WTC11 (cell line): ENCODE results near the gene LDB2. TPM values are rescaled to one million over a fixed set of nuclear protein-coding genes. Genes with fewer than 3 reads are reported as not detected.

ENCODE experiments used
- ATAC-seq: fragments of 200-7000 bp; cut with Tn5 transposase; 2 replicates; pipeline ENCODE4 v1.10.0; 2021; ENCODE audit warnings: mild to moderate bottlenecking, moderate library complexity
- CTCF ChIA-PET: fragments of 300-600 bp; sonication (Branson Sonifier 250); formaldehyde crosslinking; loops from one replicate; lab custom pipeline; 2021; ENCODE audit warnings: antibody characterized with exemption; lab: Charles Lee
- POLR2A ChIA-PET: fragments of 350-600 bp; sonication (Branson Sonifier 250); formaldehyde crosslinking; loops from one replicate; lab custom pipeline; 2021; ENCODE audit warnings: antibody characterized with exemption; lab: Charles Lee
- DNase-seq: peaks from one replicate; pipeline ENCODE4 v3.0.0; 2021; ENCODE audit warnings: low spot score
- H3K27ac Mint-ChIP-seq: 2 replicates; pipeline ENCODE4 v1.8.0; 2021; ENCODE audit warnings: mixed read lengths
- H3K27me3 Mint-ChIP-seq: 2 replicates; pipeline ENCODE4 v1.8.0; 2021; ENCODE audit warnings: low read depth, mild to moderate bottlenecking, moderate library complexity, mixed read lengths
- H3K36me3 Mint-ChIP-seq: 2 replicates; pipeline ENCODE4 v1.8.0; 2021; ENCODE audit warnings: mixed read lengths
- H3K4me1 Mint-ChIP-seq: 2 replicates; pipeline ENCODE4 v1.8.0; 2022; ENCODE audit warnings: mixed read lengths
- H3K4me3 Mint-ChIP-seq: 2 replicates; pipeline ENCODE4 v1.8.0; 2021; ENCODE audit warnings: mild to moderate bottlenecking, moderate library complexity, mixed read lengths
- H3K9me3 Mint-ChIP-seq: 2 replicates; pipeline ENCODE4 v1.8.0; 2021; ENCODE audit warnings: mixed read lengths
- FOXP1 ChIP-seq: sonication (generic); formaldehyde crosslinking; IDR thresholded peaks from 2 replicates; pipeline ENCODE4 v1.8.0; 2022; ENCODE audit warnings: missing genetic modification reagents, mild to moderate bottlenecking, moderate library complexity, borderline replicate concordance
- GABPB1 ChIP-seq: sonication (generic); formaldehyde crosslinking; IDR thresholded peaks from 2 replicates; pipeline ENCODE4 v1.8.1; 2023; ENCODE audit warnings: mild to moderate bottlenecking, missing genetic modification reagents
- JAZF1 ChIP-seq: fragments of 250-450 bp; sonication (Bioruptor Pico); IDR thresholded peaks from 2 replicates; pipeline ENCODE4 v1.9.0; 2021; ENCODE audit warnings: moderate library complexity, mild to moderate bottlenecking, inconsistent platforms
- JUN ChIP-seq: sonication (generic); formaldehyde crosslinking; IDR thresholded peaks from 2 replicates; pipeline ENCODE4 v1.8.0; 2023; ENCODE audit warnings: mild to moderate bottlenecking, missing genetic modification reagents
- MXD4 ChIP-seq: fragments of 250-450 bp; sonication (Bioruptor Pico); IDR thresholded peaks from 2 replicates; pipeline ENCODE4 v1.8.0; 2021; ENCODE audit warnings: mild to moderate bottlenecking, moderate library complexity, borderline replicate concordance
- NR3C1 ChIP-seq: sonication (generic); formaldehyde crosslinking; conservative IDR thresholded peaks from 2 replicates; pipeline ENCODE4 v1.8.1; 2023; ENCODE audit warnings: low read depth, mild to moderate bottlenecking, missing genetic modification reagents
- SOX15 ChIP-seq: fragments of 250-450 bp; sonication (Bioruptor Pico); IDR thresholded peaks from 2 replicates; pipeline ENCODE4 v1.9.0; 2021; ENCODE audit warnings: mild to moderate bottlenecking
- TCF7 ChIP-seq: sonication (generic); formaldehyde crosslinking; IDR thresholded peaks from 2 replicates; pipeline ENCODE4 v1.8.0; 2022; ENCODE audit warnings: mild to moderate bottlenecking, low read depth, missing genetic modification reagents, moderate library complexity
- ZBTB21 ChIP-seq: sonication (generic); formaldehyde crosslinking; IDR thresholded peaks from 2 replicates; pipeline ENCODE4 v1.8.1; 2023; ENCODE audit warnings: mild to moderate bottlenecking, missing genetic modification reagents, borderline replicate concordance
- ZNF416 ChIP-seq: fragments of 250-450 bp; sonication (Bioruptor Pico); IDR thresholded peaks from 2 replicates; pipeline ENCODE4 v1.9.0; 2021; ENCODE audit warnings: mild to moderate bottlenecking, inconsistent platforms
- total RNA-seq: library from RNA; stranded (reverse); gene quantifications from 3 replicates; pipeline ENCODE4 v1.2.3, GENCODE V29; 2021
- TF ChIP-seq, protein P1 (sequence below): sonication (generic); formaldehyde crosslinking; IDR thresholded peaks from 2 replicates; pipeline ENCODE4 v1.8.0; 2023; ENCODE audit warnings: missing genetic modification reagents, mild to moderate bottlenecking, borderline replicate concordance
- TF ChIP-seq, protein P2 (sequence below): fragments of 250-450 bp; sonication (Bioruptor Pico); IDR thresholded peaks from 2 replicates; pipeline ENCODE4 v2.1.2; 2022; ENCODE audit warnings: mild to moderate bottlenecking, moderate library complexity
- TF ChIP-seq, protein P3 (sequence below): fragments of 250-450 bp; sonication (Bioruptor Pico); IDR thresholded peaks from 2 replicates; pipeline ENCODE4 v1.8.0; 2021; ENCODE audit warnings: mild to moderate bottlenecking
- TF ChIP-seq, protein P4 (sequence below): fragments of 250-450 bp; sonication (Bioruptor Pico); conservative IDR thresholded peaks from 2 replicates; pipeline ENCODE4 v1.9.0; 2021; ENCODE audit warnings: mild to moderate bottlenecking
- TF ChIP-seq, protein P5 (sequence below): sonication (generic); formaldehyde crosslinking; IDR thresholded peaks from 2 replicates; pipeline ENCODE4 v1.8.1; 2023; ENCODE audit warnings: mild to moderate bottlenecking, missing genetic modification reagents, borderline replicate concordance
- TF ChIP-seq, protein P6 (sequence below): sonication (generic); formaldehyde crosslinking; IDR thresholded peaks from 2 replicates; pipeline ENCODE4 v1.8.1; 2023; ENCODE audit warnings: mild to moderate bottlenecking, missing genetic modification reagents
- TF ChIP-seq, protein P7 (sequence below): sonication (generic); formaldehyde crosslinking; conservative IDR thresholded peaks from 2 replicates; pipeline ENCODE4 v1.8.1; 2022; ENCODE audit warnings: mild to moderate bottlenecking, missing genetic modification reagents
- TF ChIP-seq, protein P8 (sequence below): sonication (generic); formaldehyde crosslinking; IDR thresholded peaks from 2 replicates; pipeline ENCODE4 v1.8.0; 2023; ENCODE audit warnings: missing genetic modification reagents

The LDB2 gene
- total RNA-seq, 1 experiment from 2014 or later = 62.4 TPM

DNA sequence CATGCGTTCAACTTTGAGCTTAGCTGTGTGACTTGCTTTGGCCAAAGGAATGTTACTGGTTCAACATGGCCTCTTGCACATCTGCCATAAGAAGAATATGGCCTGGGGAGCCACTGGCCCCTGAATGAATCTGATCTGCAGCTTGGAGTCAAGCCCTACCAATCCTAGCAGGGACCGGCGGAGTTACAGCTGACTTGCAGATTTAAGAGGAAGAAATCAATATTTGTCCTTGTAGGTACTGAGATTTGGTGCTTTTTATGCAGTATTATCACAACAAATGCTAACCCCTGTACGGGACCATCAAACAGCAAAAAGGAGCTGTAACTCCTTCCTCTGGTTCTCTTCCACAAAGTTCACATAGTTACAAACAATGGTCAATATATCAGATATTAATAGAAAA lies 252.0 kb downstream of the LDB2 start (continued):
- TF ChIP-seq, protein P1, sequence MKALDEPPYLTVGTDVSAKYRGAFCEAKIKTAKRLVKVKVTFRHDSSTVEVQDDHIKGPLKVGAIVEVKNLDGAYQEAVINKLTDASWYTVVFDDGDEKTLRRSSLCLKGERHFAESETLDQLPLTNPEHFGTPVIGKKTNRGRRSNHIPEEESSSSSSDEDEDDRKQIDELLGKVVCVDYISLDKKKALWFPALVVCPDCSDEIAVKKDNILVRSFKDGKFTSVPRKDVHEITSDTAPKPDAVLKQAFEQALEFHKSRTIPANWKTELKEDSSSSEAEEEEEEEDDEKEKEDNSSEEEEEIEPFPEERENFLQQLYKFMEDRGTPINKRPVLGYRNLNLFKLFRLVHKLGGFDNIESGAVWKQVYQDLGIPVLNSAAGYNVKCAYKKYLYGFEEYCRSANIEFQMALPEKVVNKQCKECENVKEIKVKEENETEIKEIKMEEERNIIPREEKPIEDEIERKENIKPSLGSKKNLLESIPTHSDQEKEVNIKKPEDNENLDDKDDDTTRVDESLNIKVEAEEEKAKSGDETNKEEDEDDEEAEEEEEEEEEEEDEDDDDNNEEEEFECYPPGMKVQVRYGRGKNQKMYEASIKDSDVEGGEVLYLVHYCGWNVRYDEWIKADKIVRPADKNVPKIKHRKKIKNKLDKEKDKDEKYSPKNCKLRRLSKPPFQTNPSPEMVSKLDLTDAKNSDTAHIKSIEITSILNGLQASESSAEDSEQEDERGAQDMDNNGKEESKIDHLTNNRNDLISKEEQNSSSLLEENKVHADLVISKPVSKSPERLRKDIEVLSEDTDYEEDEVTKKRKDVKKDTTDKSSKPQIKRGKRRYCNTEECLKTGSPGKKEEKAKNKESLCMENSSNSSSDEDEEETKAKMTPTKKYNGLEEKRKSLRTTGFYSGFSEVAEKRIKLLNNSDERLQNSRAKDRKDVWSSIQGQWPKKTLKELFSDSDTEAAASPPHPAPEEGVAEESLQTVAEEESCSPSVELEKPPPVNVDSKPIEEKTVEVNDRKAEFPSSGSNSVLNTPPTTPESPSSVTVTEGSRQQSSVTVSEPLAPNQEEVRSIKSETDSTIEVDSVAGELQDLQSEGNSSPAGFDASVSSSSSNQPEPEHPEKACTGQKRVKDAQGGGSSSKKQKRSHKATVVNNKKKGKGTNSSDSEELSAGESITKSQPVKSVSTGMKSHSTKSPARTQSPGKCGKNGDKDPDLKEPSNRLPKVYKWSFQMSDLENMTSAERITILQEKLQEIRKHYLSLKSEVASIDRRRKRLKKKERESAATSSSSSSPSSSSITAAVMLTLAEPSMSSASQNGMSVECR (CRISPR knock-in tag) = no peak
- TF ChIP-seq, protein P2, sequence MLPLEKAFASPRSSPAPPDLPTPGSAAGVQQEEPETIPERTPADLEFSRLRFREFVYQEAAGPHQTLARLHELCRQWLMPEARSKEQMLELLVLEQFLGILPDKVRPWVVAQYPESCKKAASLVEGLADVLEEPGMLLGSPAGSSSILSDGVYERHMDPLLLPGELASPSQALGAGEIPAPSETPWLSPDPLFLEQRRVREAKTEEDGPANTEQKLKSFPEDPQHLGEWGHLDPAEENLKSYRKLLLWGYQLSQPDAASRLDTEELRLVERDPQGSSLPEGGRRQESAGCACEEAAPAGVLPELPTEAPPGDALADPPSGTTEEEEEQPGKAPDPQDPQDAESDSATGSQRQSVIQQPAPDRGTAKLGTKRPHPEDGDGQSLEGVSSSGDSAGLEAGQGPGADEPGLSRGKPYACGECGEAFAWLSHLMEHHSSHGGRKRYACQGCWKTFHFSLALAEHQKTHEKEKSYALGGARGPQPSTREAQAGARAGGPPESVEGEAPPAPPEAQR (CRISPR knock-in tag) = no peak
- no peak for TF ChIP-seq ZBTB21 (CRISPR knock-in tag)
- no peak for TF ChIP-seq FOXP1 (CRISPR knock-in tag)
- no peak for TF ChIP-seq NR3C1 (CRISPR knock-in tag)
- TF ChIP-seq SOX15 (CRISPR knock-in tag) = no peak
- TF ChIP-seq, protein P3, sequence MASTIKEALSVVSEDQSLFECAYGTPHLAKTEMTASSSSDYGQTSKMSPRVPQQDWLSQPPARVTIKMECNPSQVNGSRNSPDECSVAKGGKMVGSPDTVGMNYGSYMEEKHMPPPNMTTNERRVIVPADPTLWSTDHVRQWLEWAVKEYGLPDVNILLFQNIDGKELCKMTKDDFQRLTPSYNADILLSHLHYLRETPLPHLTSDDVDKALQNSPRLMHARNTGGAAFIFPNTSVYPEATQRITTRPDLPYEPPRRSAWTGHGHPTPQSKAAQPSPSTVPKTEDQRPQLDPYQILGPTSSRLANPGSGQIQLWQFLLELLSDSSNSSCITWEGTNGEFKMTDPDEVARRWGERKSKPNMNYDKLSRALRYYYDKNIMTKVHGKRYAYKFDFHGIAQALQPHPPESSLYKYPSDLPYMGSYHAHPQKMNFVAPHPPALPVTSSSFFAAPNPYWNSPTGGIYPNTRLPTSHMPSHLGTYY = no peak
- TF ChIP-seq ZNF416 = no peak
- no peak for TF ChIP-seq GABPB1
- TF ChIP-seq, protein P4, sequence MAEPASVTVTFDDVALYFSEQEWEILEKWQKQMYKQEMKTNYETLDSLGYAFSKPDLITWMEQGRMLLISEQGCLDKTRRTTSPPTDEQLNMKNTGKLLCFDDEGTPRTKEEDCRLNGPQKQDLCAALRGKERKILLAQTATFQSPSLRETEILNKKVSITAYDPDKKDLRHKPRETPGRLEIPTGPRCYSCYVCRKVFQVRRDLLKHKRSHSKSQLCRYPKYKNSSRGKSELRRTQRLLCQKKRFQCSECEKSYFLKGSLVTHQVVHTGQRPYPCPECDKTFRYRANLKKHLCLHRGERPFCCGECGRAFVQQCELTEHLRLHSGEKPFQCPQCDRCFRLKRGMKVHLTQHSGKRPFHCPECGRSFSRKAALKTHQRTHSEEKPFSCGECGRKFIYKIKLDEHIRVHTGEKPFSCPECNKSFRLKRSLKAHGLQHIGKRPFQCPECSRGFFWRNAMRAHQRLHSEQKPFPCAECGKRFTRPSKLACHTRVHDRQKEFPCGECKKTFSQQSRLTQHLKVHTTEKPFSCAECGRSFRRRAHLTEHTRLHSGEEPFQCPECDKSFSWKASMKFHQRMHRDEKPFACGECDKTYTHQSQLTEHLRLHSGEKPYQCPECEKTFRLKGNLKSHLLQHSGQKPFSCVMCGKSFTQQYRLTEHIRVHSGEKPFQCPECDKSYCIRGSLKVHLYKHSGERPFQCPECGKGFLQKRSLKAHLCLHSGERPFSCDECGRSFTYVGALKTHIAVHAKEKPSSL = no peak
- no peak for TF ChIP-seq JUN (CRISPR knock-in tag)
- no peak for TF ChIP-seq JAZF1 (CRISPR knock-in tag)
- TF ChIP-seq, all 79 proteins: peak for 0

DNA sequence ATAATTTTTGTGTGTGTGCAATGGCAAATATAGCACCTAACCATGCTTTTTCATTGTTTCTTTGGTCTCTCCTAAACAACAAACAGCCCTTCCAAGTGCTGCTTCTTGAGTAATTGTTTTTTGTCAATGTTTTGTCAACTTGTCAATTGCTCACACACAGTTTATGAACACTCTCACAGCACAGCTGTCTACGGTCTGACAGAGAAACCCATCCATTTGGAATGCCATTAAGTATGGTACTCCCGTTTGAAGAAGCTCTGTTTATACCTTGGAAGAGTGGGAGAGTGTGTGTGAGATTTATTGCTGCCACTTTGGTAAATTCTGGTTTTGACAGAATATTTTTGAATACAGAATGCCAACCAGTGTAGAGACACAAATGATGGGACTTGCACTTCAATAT lies 254.6 kb downstream of the LDB2 start:
- Mint-ChIP-seq H3K27me3 (no peaks in the 10 kb centered on the region), H3K27ac (no peak overlapping the region), H3K36me3 (no peaks in the 10 kb centered on the region), H3K9me3 (no peaks in the 10 kb centered on the region), H3K4me3 (no peak overlapping the region), H3K4me1 (peaks cover 11% of the 10 kb centered on the region)
- no peak for DNase-seq
- ChIA-PET POLR2A (no interaction called here), CTCF (interaction anchor here (1.2 kb wide), 1 partner anchor 268 kb away, joined by 3 read pairs; no protein-coding TSS in a partner anchor)
- ATAC-seq = no peak
- TF ChIP-seq, protein P5, sequence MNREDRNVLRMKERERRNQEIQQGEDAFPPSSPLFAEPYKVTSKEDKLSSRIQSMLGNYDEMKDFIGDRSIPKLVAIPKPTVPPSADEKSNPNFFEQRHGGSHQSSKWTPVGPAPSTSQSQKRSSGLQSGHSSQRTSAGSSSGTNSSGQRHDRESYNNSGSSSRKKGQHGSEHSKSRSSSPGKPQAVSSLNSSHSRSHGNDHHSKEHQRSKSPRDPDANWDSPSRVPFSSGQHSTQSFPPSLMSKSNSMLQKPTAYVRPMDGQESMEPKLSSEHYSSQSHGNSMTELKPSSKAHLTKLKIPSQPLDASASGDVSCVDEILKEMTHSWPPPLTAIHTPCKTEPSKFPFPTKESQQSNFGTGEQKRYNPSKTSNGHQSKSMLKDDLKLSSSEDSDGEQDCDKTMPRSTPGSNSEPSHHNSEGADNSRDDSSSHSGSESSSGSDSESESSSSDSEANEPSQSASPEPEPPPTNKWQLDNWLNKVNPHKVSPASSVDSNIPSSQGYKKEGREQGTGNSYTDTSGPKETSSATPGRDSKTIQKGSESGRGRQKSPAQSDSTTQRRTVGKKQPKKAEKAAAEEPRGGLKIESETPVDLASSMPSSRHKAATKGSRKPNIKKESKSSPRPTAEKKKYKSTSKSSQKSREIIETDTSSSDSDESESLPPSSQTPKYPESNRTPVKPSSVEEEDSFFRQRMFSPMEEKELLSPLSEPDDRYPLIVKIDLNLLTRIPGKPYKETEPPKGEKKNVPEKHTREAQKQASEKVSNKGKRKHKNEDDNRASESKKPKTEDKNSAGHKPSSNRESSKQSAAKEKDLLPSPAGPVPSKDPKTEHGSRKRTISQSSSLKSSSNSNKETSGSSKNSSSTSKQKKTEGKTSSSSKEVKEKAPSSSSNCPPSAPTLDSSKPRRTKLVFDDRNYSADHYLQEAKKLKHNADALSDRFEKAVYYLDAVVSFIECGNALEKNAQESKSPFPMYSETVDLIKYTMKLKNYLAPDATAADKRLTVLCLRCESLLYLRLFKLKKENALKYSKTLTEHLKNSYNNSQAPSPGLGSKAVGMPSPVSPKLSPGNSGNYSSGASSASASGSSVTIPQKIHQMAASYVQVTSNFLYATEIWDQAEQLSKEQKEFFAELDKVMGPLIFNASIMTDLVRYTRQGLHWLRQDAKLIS (CRISPR knock-in tag) = no peak
- TF ChIP-seq, protein P6, sequence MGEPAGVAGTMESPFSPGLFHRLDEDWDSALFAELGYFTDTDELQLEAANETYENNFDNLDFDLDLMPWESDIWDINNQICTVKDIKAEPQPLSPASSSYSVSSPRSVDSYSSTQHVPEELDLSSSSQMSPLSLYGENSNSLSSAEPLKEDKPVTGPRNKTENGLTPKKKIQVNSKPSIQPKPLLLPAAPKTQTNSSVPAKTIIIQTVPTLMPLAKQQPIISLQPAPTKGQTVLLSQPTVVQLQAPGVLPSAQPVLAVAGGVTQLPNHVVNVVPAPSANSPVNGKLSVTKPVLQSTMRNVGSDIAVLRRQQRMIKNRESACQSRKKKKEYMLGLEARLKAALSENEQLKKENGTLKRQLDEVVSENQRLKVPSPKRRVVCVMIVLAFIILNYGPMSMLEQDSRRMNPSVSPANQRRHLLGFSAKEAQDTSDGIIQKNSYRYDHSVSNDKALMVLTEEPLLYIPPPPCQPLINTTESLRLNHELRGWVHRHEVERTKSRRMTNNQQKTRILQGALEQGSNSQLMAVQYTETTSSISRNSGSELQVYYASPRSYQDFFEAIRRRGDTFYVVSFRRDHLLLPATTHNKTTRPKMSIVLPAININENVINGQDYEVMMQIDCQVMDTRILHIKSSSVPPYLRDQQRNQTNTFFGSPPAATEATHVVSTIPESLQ (CRISPR knock-in tag) = no peak
- TF ChIP-seq, protein P2 (CRISPR knock-in tag) = no peak
- no peak for TF ChIP-seq GABPB1
- no peak for TF ChIP-seq TCF7 (CRISPR knock-in tag)
- TF ChIP-seq, protein P7, sequence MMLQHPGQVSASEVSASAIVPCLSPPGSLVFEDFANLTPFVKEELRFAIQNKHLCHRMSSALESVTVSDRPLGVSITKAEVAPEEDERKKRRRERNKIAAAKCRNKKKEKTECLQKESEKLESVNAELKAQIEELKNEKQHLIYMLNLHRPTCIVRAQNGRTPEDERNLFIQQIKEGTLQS (CRISPR knock-in tag) = no peak
- TF ChIP-seq JAZF1 (CRISPR knock-in tag) = no peak
- no peak for TF ChIP-seq MXD4
- TF ChIP-seq, protein P8, sequence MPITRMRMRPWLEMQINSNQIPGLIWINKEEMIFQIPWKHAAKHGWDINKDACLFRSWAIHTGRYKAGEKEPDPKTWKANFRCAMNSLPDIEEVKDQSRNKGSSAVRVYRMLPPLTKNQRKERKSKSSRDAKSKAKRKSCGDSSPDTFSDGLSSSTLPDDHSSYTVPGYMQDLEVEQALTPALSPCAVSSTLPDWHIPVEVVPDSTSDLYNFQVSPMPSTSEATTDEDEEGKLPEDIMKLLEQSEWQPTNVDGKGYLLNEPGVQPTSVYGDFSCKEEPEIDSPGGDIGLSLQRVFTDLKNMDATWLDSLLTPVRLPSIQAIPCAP (CRISPR knock-in tag) = no peak
